OCI-LY7 (cell line): Measurements from ENCODE around the gene TMEM151A. TPM values are rescaled to one million over a fixed set of nuclear protein-coding genes. Genes with fewer than 3 reads are reported as not detected.

Experiments used
- BruUV-seq: library from RNA; stranded (reverse); fragments of 400-500 nt; replicated peaks from 2 replicates; lab custom pipeline; 2021; lab: Mats Ljungman, UMichigan
- CTCF ChIA-PET: fragments of 300-600 bp; sonication (Branson Sonifier 250); formaldehyde crosslinking; loops from one replicate; lab custom pipeline; 2022; ENCODE audit warnings: antibody characterized with exemption; ENCODE audit not compliant: unreplicated experiment; lab: Charles Lee
- POLR2A ChIA-PET: fragments of 300-600 bp; sonication (Branson Sonifier 250); formaldehyde crosslinking; loops from one replicate; lab custom pipeline; 2022; ENCODE audit warnings: antibody characterized with exemption; lab: Charles Lee
- DNase-seq: peaks from one replicate; pipeline ENCODE4 v3.0.0-alpha.2; 2015; ENCODE audit warnings: low spot score
- H2AFZ ChIP-seq: fragments of 200-600 bp; sonication (generic), shearing (Covaris generic); 2 replicates; pipeline ENCODE4 v1.6.1; 2014; ENCODE audit warnings: mild to moderate bottlenecking, antibody characterized with exemption, low read length, moderate library complexity
- H3K27ac ChIP-seq: fragments of 200-600 bp; sonication (generic); 2 replicates; pipeline ENCODE4 v1.5.1; 2014; ENCODE audit warnings: mixed run types, low read depth, mild to moderate bottlenecking, moderate library complexity, low read length, inconsistent platforms; ENCODE audit not compliant: poor library complexity, severe bottlenecking
- H3K36me3 ChIP-seq: fragments of 200-600 bp; sonication (generic); 2 replicates; pipeline ENCODE4 v1.6.1; 2014; ENCODE audit warnings: mild to moderate bottlenecking, antibody characterized with exemption, low read length, moderate library complexity, mixed read lengths; ENCODE audit not compliant: insufficient read depth
- H3K4me1 ChIP-seq: fragments of 200-600 bp; sonication (generic); 2 replicates; pipeline ENCODE4 v1.5.1; 2014; ENCODE audit warnings: mild to moderate bottlenecking, low read length; ENCODE audit not compliant: insufficient read depth, poor library complexity, severe bottlenecking
- H3K4me2 ChIP-seq: fragments of 200-600 bp; sonication (generic); 2 replicates; pipeline ENCODE4 v1.6.1; 2014; ENCODE audit warnings: mild to moderate bottlenecking, low read length
- H3K4me3 ChIP-seq: fragments of 200-600 bp; sonication (generic); 2 replicates; pipeline ENCODE4 v1.5.1; 2014; ENCODE audit warnings: mild to moderate bottlenecking, low read depth, low read length; ENCODE audit not compliant: poor library complexity, severe bottlenecking
- H3K79me2 ChIP-seq: fragments of 200-600 bp; sonication (generic); 2 replicates; pipeline ENCODE4 v1.6.1; 2016; ENCODE audit warnings: low read depth, mild to moderate bottlenecking, low read length, moderate library complexity, mixed read lengths; ENCODE audit not compliant: insufficient read depth
- H3K9me2 ChIP-seq: fragments of 200-600 bp; sonication (generic); 2 replicates; pipeline ENCODE4 v1.6.1; 2016; ENCODE audit warnings: mild to moderate bottlenecking, low read length, mixed read lengths; ENCODE audit not compliant: insufficient read depth
- H3K9me3 ChIP-seq: fragments of 200-600 bp; sonication (generic); 2 replicates; pipeline ENCODE4 v1.6.1; 2014; ENCODE audit warnings: mild to moderate bottlenecking, mixed run types, low read length, mixed read lengths
- H4K20me1 ChIP-seq: fragments of 200-600 bp; sonication (generic); 2 replicates; pipeline ENCODE4 v1.6.1; 2014; ENCODE audit warnings: mild to moderate bottlenecking, antibody characterized with exemption, low read length, moderate library complexity, mixed read lengths; ENCODE audit not compliant: insufficient read depth
- EZH2phosphoT487 ChIP-seq: fragments of 200-600 bp; sonication (generic); IDR thresholded peaks from 2 replicates; pipeline ENCODE4 v1.6.1; 2018; ENCODE audit warnings: low read depth, borderline replicate concordance, mild to moderate bottlenecking, mixed run types, antibody characterized with exemption, low read length, moderate library complexity, mixed read lengths
- intact Hi-C: fragments of 100-400 bp; cut with micrococcal nuclease; formaldehyde crosslinking; loops from one replicate; pipeline ENCODE4 v1.10.0; 2022; ENCODE audit not compliant: unreplicated experiment
- total RNA-seq, 2 experiments: library from RNA; depleted of rRNA in 1 of 2; stranded (reverse); fragments of >200 nt in 1 of 2; shearing (Covaris generic) in 1 of 2; gene quantifications; 2 replicates each; pipeline ENCODE4 v1.2.3, GENCODE V29; 2014 to 2022
- TF ChIP-seq, protein P1 (sequence below): fragments of 200-600 bp; sonication (generic); conservative IDR thresholded peaks from 2 replicates; pipeline ENCODE4 v1.5.1; 2014; ENCODE audit warnings: mild to moderate bottlenecking, antibody characterized with exemption, low read length, moderate library complexity, mixed read lengths

The TMEM151A gene
- total RNA-seq, 2 experiments from 2014 or later: not detected

DNA sequence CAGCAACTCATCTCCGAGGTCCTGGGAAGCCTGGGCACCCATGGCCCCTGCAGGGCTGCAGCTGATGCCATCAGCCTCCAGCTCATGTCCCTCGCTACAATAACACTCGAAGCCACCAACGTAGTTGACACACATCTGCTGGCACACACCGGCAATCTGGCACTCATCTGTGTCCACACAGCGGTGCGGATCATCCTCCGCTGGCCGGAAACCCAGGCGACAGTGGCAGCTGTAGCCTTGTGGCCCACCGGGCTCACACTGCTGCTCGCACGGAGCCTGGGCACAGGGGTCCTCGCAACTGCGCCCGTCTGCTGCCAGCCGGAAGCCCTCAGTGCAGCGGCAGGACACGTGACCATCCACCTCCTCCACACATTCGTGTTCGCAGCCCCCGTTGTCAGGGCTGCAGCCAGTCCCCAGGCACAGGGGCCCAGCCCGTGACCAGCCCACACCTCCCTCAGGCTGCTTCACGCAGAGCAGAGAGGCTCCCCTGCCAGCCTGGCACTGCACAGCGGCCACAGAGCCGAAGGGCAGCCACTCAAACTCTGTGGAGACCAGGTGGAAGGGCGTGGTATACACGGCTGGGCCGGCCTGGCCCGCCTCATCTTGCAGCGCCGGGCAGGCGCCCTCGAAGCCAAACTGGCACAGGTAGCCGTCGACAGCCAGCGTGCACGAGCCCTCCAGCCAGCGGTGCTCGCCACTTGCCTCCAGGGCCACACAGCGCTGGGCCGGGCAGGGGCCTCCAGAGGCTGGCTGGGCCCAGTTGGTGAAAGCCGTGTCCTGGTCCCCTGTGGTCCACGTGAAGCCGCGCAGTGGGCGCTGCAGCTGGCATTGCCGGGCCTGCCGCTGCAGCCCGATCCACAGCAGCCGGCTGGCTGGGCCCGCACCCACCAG, 24.5 kb downstream of the TMEM151A start:
- TF ChIP-seq, protein P1, sequence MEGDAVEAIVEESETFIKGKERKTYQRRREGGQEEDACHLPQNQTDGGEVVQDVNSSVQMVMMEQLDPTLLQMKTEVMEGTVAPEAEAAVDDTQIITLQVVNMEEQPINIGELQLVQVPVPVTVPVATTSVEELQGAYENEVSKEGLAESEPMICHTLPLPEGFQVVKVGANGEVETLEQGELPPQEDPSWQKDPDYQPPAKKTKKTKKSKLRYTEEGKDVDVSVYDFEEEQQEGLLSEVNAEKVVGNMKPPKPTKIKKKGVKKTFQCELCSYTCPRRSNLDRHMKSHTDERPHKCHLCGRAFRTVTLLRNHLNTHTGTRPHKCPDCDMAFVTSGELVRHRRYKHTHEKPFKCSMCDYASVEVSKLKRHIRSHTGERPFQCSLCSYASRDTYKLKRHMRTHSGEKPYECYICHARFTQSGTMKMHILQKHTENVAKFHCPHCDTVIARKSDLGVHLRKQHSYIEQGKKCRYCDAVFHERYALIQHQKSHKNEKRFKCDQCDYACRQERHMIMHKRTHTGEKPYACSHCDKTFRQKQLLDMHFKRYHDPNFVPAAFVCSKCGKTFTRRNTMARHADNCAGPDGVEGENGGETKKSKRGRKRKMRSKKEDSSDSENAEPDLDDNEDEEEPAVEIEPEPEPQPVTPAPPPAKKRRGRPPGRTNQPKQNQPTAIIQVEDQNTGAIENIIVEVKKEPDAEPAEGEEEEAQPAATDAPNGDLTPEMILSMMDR: no peak
- no peak for TF ChIP-seq EZH2phosphoT487
- H3K4me2 ChIP-seq: no peak overlapping the region
- H3K4me1 ChIP-seq: peaks cover 42% of the 10 kb centered on the region
- POLR2A ChIA-PET: no interaction called here
- H2AFZ ChIP-seq: no peak overlapping the region
- CTCF ChIA-PET: no interaction called here
- DNase-seq: no peak
- H3K36me3 ChIP-seq: no peaks in the 10 kb centered on the region
- no peaks in the 10 kb centered on the region for H4K20me1 ChIP-seq
- no peaks in the 10 kb centered on the region for H3K9me3 ChIP-seq
- no peaks in the 10 kb centered on the region for H3K79me2 ChIP-seq
- BruUV-seq: no TSS peak
- H3K4me3 ChIP-seq: no peak overlapping the region
- H3K27ac ChIP-seq: no peak overlapping the region
- intact Hi-C loops: no loop called here
- no peaks in the 10 kb centered on the region for H3K9me2 ChIP-seq

DNA sequence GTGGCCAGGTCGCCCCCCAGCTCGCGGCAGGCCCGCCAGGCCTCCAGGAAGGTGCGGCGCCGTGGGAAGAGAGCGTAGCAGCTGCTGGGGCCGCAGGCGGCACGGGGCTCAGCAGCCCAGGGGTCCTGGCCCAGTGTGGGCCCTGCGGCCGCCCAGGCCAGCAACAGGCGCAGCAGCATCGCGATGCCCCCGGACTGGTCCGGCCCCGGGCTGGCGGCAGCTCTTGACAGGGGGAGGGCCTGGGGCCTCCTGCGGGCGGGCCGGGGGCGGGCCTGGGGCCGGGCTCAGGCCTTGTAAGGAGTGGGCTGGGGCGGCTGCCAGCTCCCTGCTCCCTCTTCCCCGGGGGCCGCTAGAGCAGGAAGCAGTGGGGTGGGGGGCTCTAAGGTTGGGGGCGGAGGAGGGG, 25.2 kb downstream of the TMEM151A start, which contains the start of gene CD248:
Gene CD248 (minus strand): TSS at position 196 of the 403 bp plus-strand sequence. CDS start 17 bp downstream, at position 179.
- Histone ChIP-seq H3K4me2 (peak within 1 kb of the TSS; percentile 81), H3K4me3 (peak within 1 kb of the TSS; percentile 49), H3K36me3 (no peaks in the 10 kb centered on the region), H4K20me1 (no peaks in the 10 kb centered on the region), H3K9me3 (no peaks in the 10 kb centered on the region), H3K4me1 (peaks cover 38% of the 10 kb centered on the region), H3K9me2 (no peaks in the 10 kb centered on the region), H3K79me2 (no peaks in the 10 kb centered on the region), H2AFZ (peak within 1 kb of the TSS; percentile 83), H3K27ac (peak within 1 kb of the TSS; percentile 83)
- no TSS peak for BruUV-seq
- ChIA-PET CTCF (interaction anchor here (1.0 kb wide), 1 partner anchor 50 kb away, joined by 4 read pairs; no protein-coding TSS in a partner anchor), POLR2A (no interaction called here)
- intact Hi-C loops: no loop called here
- TF ChIP-seq EZH2phosphoT487: no peak
- TF ChIP-seq, protein P1: no peak
- DNase-seq: no peak

DNA sequence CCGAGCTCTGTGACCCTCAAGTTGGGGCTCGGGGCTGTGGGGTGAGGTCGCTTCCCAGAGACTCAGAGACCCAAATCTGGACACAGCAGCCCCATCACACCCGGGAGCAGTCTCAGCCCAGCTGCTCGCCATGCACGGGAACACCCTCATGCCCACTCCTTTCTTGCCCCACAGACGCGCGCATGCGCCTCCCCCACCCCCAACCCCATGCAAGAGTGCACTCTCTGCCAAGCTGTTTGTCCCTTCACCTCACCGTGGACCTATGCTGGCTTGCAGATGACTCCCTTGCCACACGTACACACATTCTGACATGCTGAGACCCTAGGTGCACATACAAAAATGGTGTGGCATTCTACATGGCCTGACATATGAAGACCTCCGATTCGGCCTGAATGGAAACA, 25.6 kb downstream of the TMEM151A start:
- intact Hi-C loops: no loop called here
- H3K4me2 ChIP-seq: peak overlapping the region; percentile 81
- TF ChIP-seq, protein P1: no peak
- no peak for TF ChIP-seq EZH2phosphoT487
- H3K9me3 ChIP-seq: no peaks in the 10 kb centered on the region
- H3K27ac ChIP-seq: peak overlapping the region; percentile 83
- peak overlapping the region; percentile 83 for H2AFZ ChIP-seq
- no peaks in the 10 kb centered on the region for H4K20me1 ChIP-seq
- ChIA-PET CTCF (interaction anchor here (1.0 kb wide), 1 partner anchor 51 kb away, joined by 4 read pairs; no protein-coding TSS in a partner anchor), POLR2A (interaction anchor here (0.6 to 1.2 kb wide), 2 partner anchors 31 to 38 kb away, joined by 3 read pairs; no protein-coding TSS in a partner anchor)
- peak overlapping the region; percentile 49 for H3K4me3 ChIP-seq
- no TSS peak for BruUV-seq
- H3K4me1 ChIP-seq: peaks cover 38% of the 10 kb centered on the region
- H3K79me2 ChIP-seq: no peaks in the 10 kb centered on the region
- no peaks in the 10 kb centered on the region for H3K36me3 ChIP-seq
- no peaks in the 10 kb centered on the region for H3K9me2 ChIP-seq
- DNase-seq: peak; percentile 59
